Measurements from ENCODE around the gene VPS29. TPM values are rescaled to one million over a fixed set of nuclear protein-coding genes. Genes with fewer than 3 reads are reported as not detected.

VPS29 gene
- total and polyA plus RNA-seq, 2 donors (not counting 1 experiment from before 2014, with no cell fraction given) = 115 to 118 TPM

- CTCF ChIA-PET = interaction anchor here (0.6 to 15.2 kb wide), 56 partner anchors 9 to 439 kb away, joined by 3 to 329 read pairs (median 5); partner anchors contain the start of genes FAM216A, GPN3, RAD9B and TCTN1
- Histone ChIP-seq H3K9me3 (ENCODE audit: control extremely low read depth in 1 of 3, control insufficient read depth in 2 of 3, insufficient read depth in 1 of 3, low read length in 2 of 3) (no peaks in the 10 kb centered on the region), H3K27ac (ENCODE audit: low read length in 2 of 2) (peak within 1 kb of the TSS; percentile 96 to 98), H4K20me1 (ENCODE audit: control insufficient read depth, insufficient read depth, low read length, poor library complexity, severe bottlenecking) (peaks cover 47% of the 10 kb centered on the region), H2AFZ (ENCODE audit: insufficient read depth, low read depth, low read length, poor library complexity, severe bottlenecking) (peak within 1 kb of the TSS; percentile 90), H3K4me3 (ENCODE audit: control extremely low read depth in 1 of 5, extremely low read depth in 1 of 5, insufficient read depth in 1 of 5, low read depth in 2 of 5, low read length in 4 of 5) (peak within 1 kb of the TSS; percentile 78 to 96 (median 96)), H3K79me2 (ENCODE audit: control insufficient read depth, insufficient read depth, low read length) (peaks cover 64% of the 10 kb centered on the region), H3K36me3 (replicated peaks in 1 of 2; ENCODE audit: control extremely low read depth in 1 of 2, control insufficient read depth in 1 of 2, extremely low read depth in 1 of 2, insufficient read depth in 2 of 2, low read length in 1 of 2) (peaks cover 4 to 41% of the 10 kb centered on the region in 2 experiments), H3K9ac (ENCODE audit: low read length) (peak within 1 kb of the TSS; percentile 99), H3K4me1 (ENCODE audit: control insufficient read depth in 2 of 2, insufficient read depth in 2 of 2, low read length in 2 of 2) (peaks cover 36 to 50% of the 10 kb centered on the region in 2 donors), H3K4me2 (replicated peaks; ENCODE audit: low read depth, low read length, poor library complexity, severe bottlenecking) (peak within 1 kb of the TSS; percentile 77), H3K27me3 (replicated peaks in 1 of 4; ENCODE audit: control extremely low read depth in 1 of 4, control insufficient read depth in 3 of 4, insufficient read depth in 4 of 4, low read length in 3 of 4) (no peaks in the 10 kb centered on the region)
- POLR2A ChIA-PET = interaction anchor here (0.6 to 2.9 kb wide), 28 partner anchors 9 to 1160 kb away, joined by 3 to 45 read pairs (median 4); partner anchors contain the start of genes FAM216A, GPN3, RAD9B and TCTN1
- Mint-ChIP-seq H3K4me1 (peaks cover 42% of the 10 kb centered on the region), H3K27me3 (no peaks in the 10 kb centered on the region), H3K9me3 (ENCODE audit: insufficient read depth) (no peaks in the 10 kb centered on the region), H3K4me3 (peak within 1 kb of the TSS; percentile 98), H3K27ac (peak within 1 kb of the TSS; percentile 100)
- DNase-seq = peak; percentile 97
- intact Hi-C loops (cut with micrococcal nuclease) = loop anchor here (1.0 to 5.0 kb wide), 8 partner anchors 18 to 376 kb away; partner anchors contain the start of genes FAM216A, GPN3, PPTC7 and RAD9B
- peak; percentile 89 for ATAC-seq (ENCODE audit: low read depth)
- TF ChIP-seq CTCF (IDR thresholded peaks at IDR 0.05) (peak; percentile 84), EZH2 (IDR thresholded peaks at IDR 0.05; ENCODE audit: borderline replicate concordance, insufficient read depth, low read depth, low read length, poor library complexity, severe bottlenecking) (no peak)
- under 1% methylated on average over 45 of the region's 51 CpGs for WGBS (ENCODE audit: insufficient coverage)
Measured at GRCh38 chr12:110449799-110450497, 52.0 kb downstream of the VPS29 start, which contains the start of gene ARPC3. ARPC3 (minus strand) TSS chr12:110450337; CDS start chr12:110450260, 77 bp downstream.

- WGBS (ENCODE audit: insufficient coverage) = no CpG with 5 or more reads among the region's 3 CpGs
- CTCF ChIA-PET = no interaction called here
- H3K36me3 ChIP-seq (replicated peaks in 1 of 2; ENCODE audit: control extremely low read depth in 1 of 2, control insufficient read depth in 1 of 2, extremely low read depth in 1 of 2, insufficient read depth in 2 of 2, low read length in 1 of 2) = peaks cover 12 to 75% of the 10 kb centered on the region in 2 experiments
- no peak overlapping the region for H3K27ac ChIP-seq (ENCODE audit: low read length in 2 of 2)
- DNase-seq = no peak
- no peaks in the 10 kb centered on the region for H3K9me3 ChIP-seq (ENCODE audit: control extremely low read depth in 1 of 3, control insufficient read depth in 2 of 3, insufficient read depth in 1 of 3, low read length in 2 of 3)
- Mint-ChIP-seq H3K4me3 (no peak overlapping the region), H3K4me1 (peaks cover 37% of the 10 kb centered on the region), H3K27ac (no peak overlapping the region), H3K27me3 (no peaks in the 10 kb centered on the region), H3K9me3 (ENCODE audit: insufficient read depth) (no peaks in the 10 kb centered on the region)
- peaks cover 91% of the 10 kb centered on the region for H3K79me2 ChIP-seq (ENCODE audit: control insufficient read depth, insufficient read depth, low read length)
- H3K4me2 ChIP-seq (replicated peaks; ENCODE audit: low read depth, low read length, poor library complexity, severe bottlenecking) = no peak overlapping the region
- H2AFZ ChIP-seq (ENCODE audit: insufficient read depth, low read depth, low read length, poor library complexity, severe bottlenecking) = no peak overlapping the region
- no peak overlapping the region for H3K9ac ChIP-seq (ENCODE audit: low read length)
- peaks cover 34 to 40% of the 10 kb centered on the region in 2 donors for H3K4me1 ChIP-seq (ENCODE audit: control insufficient read depth in 2 of 2, insufficient read depth in 2 of 2, low read length in 2 of 2)
- POLR2A ChIA-PET = interaction anchor here (0.6 kb wide), 1 partner anchor 54 kb away, joined by 4 read pairs; no protein-coding TSS in a partner anchor
- H3K27me3 ChIP-seq (replicated peaks in 1 of 4; ENCODE audit: control extremely low read depth in 1 of 4, control insufficient read depth in 3 of 4, insufficient read depth in 4 of 4, low read length in 3 of 4) = no peaks in the 10 kb centered on the region
- TF ChIP-seq EZH2 (IDR thresholded peaks at IDR 0.05; ENCODE audit: borderline replicate concordance, insufficient read depth, low read depth, low read length, poor library complexity, severe bottlenecking) = no peak
- TF ChIP-seq CTCF (IDR thresholded peaks at IDR 0.05) = no peak
- intact Hi-C loops (cut with micrococcal nuclease) = no loop called here
- ATAC-seq (ENCODE audit: low read depth) = no peak
- peaks cover 76% of the 10 kb centered on the region for H4K20me1 ChIP-seq (ENCODE audit: control insufficient read depth, insufficient read depth, low read length, poor library complexity, severe bottlenecking)
- no peak overlapping the region for H3K4me3 ChIP-seq (ENCODE audit: control extremely low read depth in 1 of 5, extremely low read depth in 1 of 5, insufficient read depth in 1 of 5, low read depth in 2 of 5, low read length in 4 of 5)
Measured at GRCh38 chr12:110444455-110444854, 57.5 kb downstream of the VPS29 start.

All from B cell (primary cell).